NOMO-1 treated with dmso at 0.1 percent for 144 hours (cell line): ENCODE data around the gene GGT7.
A peak's percentile ranks its signal among the peaks of the same experiment; 100 is the strongest.
"Not testable (repeated sequence)": the region's sequence is repeated elsewhere in the genome, so short reads cannot be mapped to it uniquely, and the experiment has no call there.

Experiments
- DNase-seq: peaks from one replicate; lab custom pipeline; 2025; ENCODE audit not compliant: unreplicated experiment; lab: John Stamatoyannopoulos, UW

The GGT7 gene

GRCh38 chr20:34883087-34883688 lies 10.5 kb upstream of the GGT7 start:
- no peak for DNase-seq

GRCh38 chr20:34881689-34882088 lies 9.0 kb upstream of the GGT7 start:
- DNase-seq, result no peak

- DNase-seq, result not testable (repeated sequence)
Observed at GRCh38 chr20:34880971-34881370, 8.3 kb upstream of the GGT7 start.

GRCh38 chr20:34880215-34880850 lies 7.7 kb upstream of the GGT7 start:
- DNase-seq, result no peak

GRCh38 chr20:34876406-34877282 lies 4.0 kb upstream of the GGT7 start, which contains the start of gene ACSS2:
Gene ACSS2, plus strand, starts transcription at chr20:34876612. Its CDS starts 34 bp downstream, at chr20:34876646.
- no peak for DNase-seq

- peak; percentile 99 for DNase-seq
Observed at GRCh38 chr20:34875642-34876405, 3.2 kb upstream of the GGT7 start.

GRCh38 chr20:34874094-34874654 lies 1.5 kb upstream of the GGT7 start:
- peak; percentile 82 for DNase-seq

GRCh38 chr20:34873583-34874093 lies 982 bp upstream of the GGT7 start:
- DNase-seq, result no peak

- DNase-seq, result no peak
Observed at GRCh38 chr20:34871966-34872621, 562 bp downstream of the GGT7 start.

GRCh38 chr20:34871320-34871926 lies 1.2 kb downstream of the GGT7 start:
- DNase-seq, result no peak

- DNase-seq, result no peak
Observed at GRCh38 chr20:34864216-34864615, 8.4 kb downstream of the GGT7 start.

- no peak for DNase-seq
Observed at GRCh38 chr20:34863421-34863965, 9.2 kb downstream of the GGT7 start.

- no peak for DNase-seq
Observed at GRCh38 chr20:34862724-34863123, 9.9 kb downstream of the GGT7 start.

- no peak for DNase-seq
Observed at GRCh38 chr20:34861386-34862084, 11.1 kb downstream of the GGT7 start.

- DNase-seq, result no peak
Observed at GRCh38 chr20:34859826-34860545, 12.7 kb downstream of the GGT7 start.

- DNase-seq, result no peak
Observed at GRCh38 chr20:34859367-34859766, 13.3 kb downstream of the GGT7 start.

- no peak for DNase-seq
Observed at GRCh38 chr20:34852298-34852697, 20.4 kb downstream of the GGT7 start.

GRCh38 chr20:34850969-34851368 lies 21.7 kb downstream of the GGT7 start:
- no peak for DNase-seq
